Skeletal muscle cell (primary cell): Measurements from ENCODE around the gene C19orf25.

Source experiments
- DNase-seq: peaks from one replicate; pipeline ENCODE4 v3.0.0-alpha.2; 2010; ENCODE audit warnings: low read depth
- H3K4me3 ChIP-seq: 2 replicates; pipeline ENCODE4 v1.5.1; 2011; ENCODE audit warnings: low read depth, mild to moderate bottlenecking, control low read depth, low read length, moderate library complexity

The C19orf25 gene

GRCh38 chr19:1513499-1514294 lies 34.7 kb upstream of the C19orf25 start:
- DNase-seq, result no peak
- H3K4me3 ChIP-seq, result peak overlapping the region; percentile 58

- DNase-seq, result no peak
- peak within 1 kb of the TSS; percentile 58 for H3K4me3 ChIP-seq
Measured at GRCh38 chr19:1512671-1513498, 33.9 kb upstream of the C19orf25 start, which contains the start of gene ADAMTSL5. ADAMTSL5 (minus strand) TSS chr19:1513019; CDS start chr19:1510943, 2,076 bp downstream.

- DNase-seq, result no peak
- H3K4me3 ChIP-seq, result no peak overlapping the region
Measured at GRCh38 chr19:1511318-1512317, 32.6 kb upstream of the C19orf25 start.

- no peak for DNase-seq
- no peak overlapping the region for H3K4me3 ChIP-seq
Measured at GRCh38 chr19:1510807-1511206, 31.8 kb upstream of the C19orf25 start.

GRCh38 chr19:1510442-1510806 lies 31.4 kb upstream of the C19orf25 start:
- DNase-seq, result no peak
- no peak overlapping the region for H3K4me3 ChIP-seq

- DNase-seq, result no peak
- H3K4me3 ChIP-seq, result no peak overlapping the region
Measured at GRCh38 chr19:1509602-1510441, 30.8 kb upstream of the C19orf25 start.

- peak overlapping the region; percentile 32 for H3K4me3 ChIP-seq
- no peak for DNase-seq
Measured at GRCh38 chr19:1508507-1508856, 29.5 kb upstream of the C19orf25 start.

- H3K4me3 ChIP-seq, result peak overlapping the region; percentile 55
- peak; percentile 82 for DNase-seq
Measured at GRCh38 chr19:1507763-1508506, 28.9 kb upstream of the C19orf25 start.

- peak overlapping the region; percentile 15 for H3K4me3 ChIP-seq
- no peak for DNase-seq
Measured at GRCh38 chr19:1507192-1507660, 28.2 kb upstream of the C19orf25 start.

GRCh38 chr19:1505991-1506881 lies 27.2 kb upstream of the C19orf25 start:
- no peak for DNase-seq
- H3K4me3 ChIP-seq, result no peak overlapping the region

GRCh38 chr19:1505012-1505411 lies 26.0 kb upstream of the C19orf25 start:
- no peak for DNase-seq
- H3K4me3 ChIP-seq, result no peak overlapping the region

- DNase-seq, result no peak
- no peak overlapping the region for H3K4me3 ChIP-seq
Measured at GRCh38 chr19:1503925-1504773, 25.1 kb upstream of the C19orf25 start.

- DNase-seq, result no peak
Measured at GRCh38 chr19:1503089-1503924, 24.3 kb upstream of the C19orf25 start.

GRCh38 chr19:1502433-1503088 lies 23.5 kb upstream of the C19orf25 start:
- H3K4me3 ChIP-seq, result no peak overlapping the region
- no peak for DNase-seq

More at GRCh38 chr19:1503089-1503924, 24.3 kb upstream of the C19orf25 start:
- H3K4me3 ChIP-seq, result peak overlapping the region; percentile 7

GRCh38 chr19:1501200-1501595 lies 22.2 kb upstream of the C19orf25 start:
- DNase-seq, result no peak
- no peak overlapping the region for H3K4me3 ChIP-seq
